RPMI8226 (cell line): Measurements from ENCODE around the gene SLC41A1.

Experiments
- DNase-seq: peaks from one replicate; pipeline ENCODE4 v3.0.0-alpha.2; 2015

SLC41A1 gene

GRCh38 chr1:205817988-205818387, 5.0 kb upstream of the SLC41A1 start:
- DNase-seq: no peak

- no peak for DNase-seq
Observed at GRCh38 chr1:205817364-205817763, 4.4 kb upstream of the SLC41A1 start.

- no peak for DNase-seq
Observed at GRCh38 chr1:205813755-205814058, 709 bp upstream of the SLC41A1 start.

GRCh38 chr1:205812271-205812877, 624 bp downstream of the SLC41A1 start:
- peak; percentile 22 for DNase-seq

DNA sequence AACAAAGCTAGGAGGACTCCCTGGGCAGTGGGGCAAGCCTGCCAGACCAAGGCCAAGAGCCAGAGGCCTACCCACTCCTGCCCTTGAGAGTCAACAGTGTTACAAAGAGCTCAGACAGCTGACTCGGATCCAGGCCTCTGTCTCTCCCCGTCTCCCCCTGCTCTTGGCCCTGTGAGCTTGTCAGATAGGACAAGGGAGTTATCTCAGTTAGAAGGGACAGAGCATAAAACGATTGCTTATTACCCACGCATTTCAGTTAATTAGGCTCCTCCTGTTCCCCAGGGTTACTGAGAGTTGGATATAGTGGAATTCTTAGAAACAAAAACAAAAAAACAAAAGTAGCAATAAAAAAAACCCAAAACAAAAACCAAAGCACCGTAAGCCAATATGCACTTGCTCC, 1.3 kb downstream of the SLC41A1 start:
- DNase-seq: no peak

GRCh38 chr1:205810448-205811157, 2.4 kb downstream of the SLC41A1 start:
- DNase-seq: no peak

- no peak for DNase-seq
Observed at GRCh38 chr1:205809942-205810345, 3.1 kb downstream of the SLC41A1 start.

GRCh38 chr1:205809469-205809868, 3.5 kb downstream of the SLC41A1 start:
- no peak for DNase-seq

DNA sequence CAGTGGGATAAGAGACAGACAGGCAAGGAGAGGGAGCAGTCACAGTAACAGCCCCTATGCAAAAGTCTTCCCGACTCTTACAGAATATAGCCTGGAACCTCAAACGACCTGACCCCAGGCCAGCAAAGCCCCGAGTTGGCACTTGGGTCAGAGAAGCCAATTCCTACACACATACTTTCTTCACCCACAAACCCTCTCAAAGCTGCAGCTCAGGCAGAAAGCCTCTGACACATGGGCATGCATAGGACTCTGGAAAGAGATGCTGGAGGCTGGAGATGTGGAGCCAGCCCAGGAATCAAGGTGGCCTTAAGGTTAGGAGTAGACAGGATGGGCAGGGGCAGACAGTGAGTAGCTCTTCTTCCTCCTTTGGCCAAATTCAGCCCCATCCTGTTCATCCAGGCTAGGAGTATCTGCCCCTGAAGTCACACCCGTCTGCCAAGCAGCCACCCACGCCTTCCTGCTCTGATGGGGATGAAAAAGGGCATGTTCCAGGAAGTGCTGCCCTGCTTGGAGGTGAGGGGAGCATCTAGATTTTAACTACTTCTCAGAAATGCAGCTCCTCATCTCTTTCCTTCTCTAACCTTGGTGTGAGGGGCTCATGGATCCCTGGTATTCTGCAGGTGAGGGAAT, 7.8 kb downstream of the SLC41A1 start:
- no peak for DNase-seq

DNA sequence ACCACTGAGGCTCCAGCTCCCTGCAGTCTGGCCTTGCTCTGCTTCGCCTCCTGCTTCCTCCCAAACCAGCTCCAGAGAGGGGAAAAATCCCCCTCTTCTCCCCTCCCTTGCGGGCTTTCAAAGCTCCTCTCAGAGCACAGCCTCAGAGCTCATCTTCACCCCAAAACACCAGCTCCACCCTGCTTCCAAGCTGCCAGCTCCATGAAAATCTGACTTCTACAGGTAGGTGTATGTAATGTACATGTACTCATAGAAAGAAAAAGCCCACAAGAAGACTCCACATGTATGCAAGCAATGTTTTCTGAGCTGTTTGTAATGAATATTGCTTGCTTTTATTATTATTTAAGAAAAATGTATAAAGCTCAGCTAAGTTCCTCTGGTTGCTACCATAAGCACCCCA, 8.4 kb downstream of the SLC41A1 start:
- no peak for DNase-seq

DNA sequence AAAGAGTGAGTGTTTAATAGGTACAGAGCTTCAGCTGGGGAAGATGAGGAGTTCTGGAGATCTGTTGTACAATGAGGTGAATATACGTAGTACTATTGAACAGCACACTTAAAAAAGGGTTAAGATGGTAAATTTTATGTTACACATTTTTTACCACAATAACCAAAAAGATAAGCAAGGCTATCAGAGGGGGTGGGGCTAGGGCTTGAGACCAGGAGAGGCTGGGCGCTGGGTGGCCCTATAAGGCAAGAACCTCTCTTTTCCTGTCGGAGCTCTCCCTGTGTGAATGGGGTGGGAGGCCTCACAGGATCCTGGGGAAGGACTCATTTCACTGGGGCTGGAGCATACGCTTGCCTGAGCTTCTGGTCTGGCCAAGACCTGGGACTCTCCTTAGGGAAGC, 9.0 kb downstream of the SLC41A1 start:
- no peak for DNase-seq

GRCh38 chr1:205802060-205802459, 10.9 kb downstream of the SLC41A1 start:
- no peak for DNase-seq

- DNase-seq: no peak
Observed at GRCh38 chr1:205800981-205801703, 11.9 kb downstream of the SLC41A1 start.

DNA sequence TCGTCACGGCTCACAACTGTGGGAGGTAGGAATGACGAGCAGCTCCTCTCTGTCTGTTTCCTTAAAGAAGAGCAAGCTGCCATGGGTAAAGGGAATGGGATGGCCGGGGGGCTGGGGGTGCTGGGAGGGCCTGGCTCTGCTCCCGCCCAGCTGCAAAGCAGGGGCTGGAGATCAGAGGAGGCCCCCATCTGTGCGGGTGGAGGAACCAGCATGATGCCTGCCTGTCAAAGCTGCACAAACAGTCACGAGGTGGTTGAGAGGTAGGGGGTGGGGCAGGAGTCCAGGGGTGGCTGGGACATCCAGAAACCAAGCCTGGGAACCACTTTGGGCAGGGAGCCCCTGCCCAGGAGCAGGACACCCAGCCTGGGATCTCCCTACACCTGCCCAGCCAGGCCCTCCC, 12.6 kb downstream of the SLC41A1 start:
- no peak for DNase-seq

GRCh38 chr1:205798577-205798976, 14.4 kb downstream of the SLC41A1 start:
- DNase-seq: no peak

- no peak for DNase-seq
Observed at GRCh38 chr1:205797168-205797567, 15.8 kb downstream of the SLC41A1 start.

DNA sequence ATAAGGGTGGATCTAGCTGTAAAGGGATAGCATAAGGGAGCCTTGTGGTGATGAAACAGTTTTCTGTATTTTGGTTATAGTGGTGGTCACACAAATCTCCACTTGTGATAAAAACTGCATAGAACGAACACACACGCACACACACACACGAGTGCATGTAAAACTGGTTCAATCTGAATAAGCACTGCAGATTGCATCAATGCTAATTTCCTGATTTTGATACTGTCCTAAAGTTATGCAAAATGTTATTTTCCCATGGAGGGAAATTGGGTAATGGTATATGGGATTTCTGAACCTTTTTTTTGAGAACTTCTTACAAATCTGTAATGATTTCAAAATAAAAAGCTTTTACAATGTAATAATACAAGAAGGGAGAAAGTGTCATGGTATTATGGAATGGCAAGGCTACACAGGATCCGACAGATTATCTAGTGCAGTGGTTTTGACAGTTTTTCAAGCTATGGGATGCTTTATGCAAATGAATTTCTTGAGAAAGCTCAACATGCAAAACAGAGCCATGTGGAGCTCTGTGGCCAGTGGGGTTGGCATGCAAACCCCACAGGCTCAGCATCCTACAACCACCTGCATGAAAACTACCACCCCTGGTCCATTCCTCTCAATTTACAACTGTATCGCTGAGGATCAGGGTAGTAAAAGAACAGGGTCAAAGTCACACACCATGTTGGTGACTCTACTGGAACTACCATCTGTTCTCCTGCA, 18.8 kb downstream of the SLC41A1 start:
- no peak for DNase-seq

DNA sequence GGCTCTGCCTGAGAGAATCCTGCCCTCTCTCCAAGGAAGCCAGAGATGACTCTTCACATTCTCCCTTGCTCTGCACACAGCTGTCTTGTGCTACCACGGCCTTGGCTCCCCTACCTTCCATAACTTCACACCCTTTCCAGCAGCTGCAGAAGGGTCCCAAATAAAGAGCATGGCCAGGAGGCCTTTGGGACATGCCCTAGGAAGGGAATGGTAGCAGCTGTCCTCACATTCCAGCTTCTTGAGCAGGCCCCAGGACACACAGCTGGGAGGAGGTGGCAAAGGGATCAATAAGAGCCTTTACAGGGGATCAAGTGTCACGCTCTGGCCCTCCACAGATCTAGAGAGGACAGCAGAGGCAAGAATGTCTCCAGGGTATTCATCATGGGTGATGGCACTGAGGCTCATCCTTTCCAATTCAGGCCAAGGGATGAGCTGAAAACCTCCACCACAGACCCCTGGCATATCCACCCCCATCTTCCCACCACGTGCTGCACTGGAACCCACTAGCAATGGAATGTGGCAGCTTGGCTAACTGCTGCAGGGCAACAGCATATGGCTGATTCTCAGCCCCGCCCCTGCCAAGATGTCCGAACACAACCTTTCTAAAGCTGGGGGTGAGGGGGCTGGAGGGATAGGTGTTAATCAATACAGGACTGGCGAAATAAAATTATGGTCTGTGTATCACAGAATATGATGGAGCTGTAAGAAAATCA, 19.9 kb downstream of the SLC41A1 start:
- DNase-seq: no peak

GRCh38 chr1:205792481-205792881, 20.5 kb downstream of the SLC41A1 start:
- DNase-seq: no peak

DNA sequence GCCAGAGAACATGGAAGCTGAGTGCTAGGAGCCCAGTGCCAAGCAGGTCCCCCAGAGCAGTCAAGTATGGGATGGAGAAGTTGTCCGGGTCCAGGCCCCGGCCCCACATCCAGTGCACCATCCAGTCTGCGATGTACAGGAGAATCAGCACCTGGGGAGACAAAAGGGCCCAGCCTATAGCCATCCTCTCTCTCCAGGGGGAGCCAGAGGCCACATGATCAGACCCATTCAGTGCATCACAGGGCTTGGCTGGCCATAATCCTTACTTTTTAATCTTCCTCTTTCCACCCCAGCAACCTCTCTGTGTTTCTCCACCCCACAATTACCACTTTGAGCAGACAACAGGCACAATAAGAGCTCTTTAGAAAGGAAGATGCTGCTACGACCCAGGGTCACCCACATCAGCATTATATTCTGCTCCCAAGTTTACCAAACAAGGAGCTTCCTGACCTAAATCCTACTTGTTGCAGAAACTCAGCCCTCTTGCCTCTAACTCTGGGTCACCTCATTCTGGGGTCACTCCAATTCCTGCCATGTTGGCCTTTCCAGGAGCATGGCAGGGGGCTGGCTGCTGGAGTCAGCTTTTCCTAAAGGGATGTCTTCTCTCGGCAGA, 21.3 kb downstream of the SLC41A1 start:
- DNase-seq: peak; percentile 72

DNA sequence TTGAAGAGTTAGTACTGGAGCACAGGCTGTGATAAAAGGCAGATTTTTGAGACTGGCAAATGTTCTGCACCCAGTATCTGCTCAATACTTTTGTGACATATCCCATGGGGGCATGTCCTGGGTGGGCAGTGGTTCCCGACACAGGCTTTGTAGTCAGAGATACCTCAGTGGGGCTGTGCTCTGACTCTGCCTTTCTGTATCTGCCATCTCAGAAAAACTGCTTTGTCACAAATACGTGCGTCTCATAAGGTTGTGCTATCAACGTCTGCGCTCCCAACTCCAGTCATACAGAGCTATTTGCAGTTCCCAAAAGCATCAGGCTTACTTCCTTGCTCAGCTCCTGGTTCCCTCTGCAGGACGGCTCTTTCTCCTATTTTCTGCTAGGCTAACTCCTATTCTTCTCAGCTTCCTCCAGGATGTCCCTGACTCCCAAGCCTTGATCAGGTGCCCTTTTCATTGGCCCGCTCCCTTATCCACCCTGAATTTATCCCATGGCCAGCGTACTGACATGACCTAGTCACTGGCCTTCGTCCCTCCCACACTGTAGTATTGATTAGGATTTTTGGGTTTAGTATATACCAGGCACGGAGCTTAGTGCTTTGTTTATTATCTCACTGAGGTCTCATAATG, 25.6 kb downstream of the SLC41A1 start:
- DNase-seq: no peak

- DNase-seq: no peak
Observed at GRCh38 chr1:205786601-205787000, 26.4 kb downstream of the SLC41A1 start.
